DMS153 treated with DMSO at 0.1 percent for 48 hours (cell line): ENCODE data around the gene IL1RAPL1.

Source experiments
- DNase-seq: peaks from one replicate; lab custom pipeline; 2025; ENCODE audit not compliant: unreplicated experiment; lab: John Stamatoyannopoulos, UW

Gene IL1RAPL1

GRCh38 chrX:29491659-29492058 is 904.4 kb downstream of the IL1RAPL1 start:
- no peak for DNase-seq

DNA sequence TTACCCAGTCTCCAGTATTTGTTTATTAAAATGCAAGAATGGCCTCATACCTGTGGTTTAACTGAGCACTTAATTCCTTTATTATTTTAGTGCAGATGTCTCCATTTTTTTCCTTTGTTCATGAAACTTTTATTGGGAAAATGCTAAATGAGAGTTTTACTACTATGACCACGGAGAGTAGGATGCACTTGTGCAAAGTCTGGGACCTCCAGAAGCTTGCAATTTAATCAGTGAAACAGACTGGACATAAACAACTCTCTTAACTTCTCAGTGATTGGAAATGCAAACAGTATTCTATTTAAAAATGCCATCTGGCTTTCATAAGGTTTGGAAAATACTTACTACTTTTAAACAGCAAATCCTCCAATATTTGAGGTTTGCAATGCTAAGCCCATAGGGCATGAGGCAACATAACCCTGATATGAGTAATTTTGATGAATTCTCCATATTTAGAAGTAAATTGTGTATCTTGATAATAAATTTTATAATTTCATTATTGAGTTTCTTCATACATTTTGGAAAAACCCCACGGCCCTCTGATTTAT is 909.5 kb downstream of the IL1RAPL1 start:
- DNase-seq, result no peak

DNA sequence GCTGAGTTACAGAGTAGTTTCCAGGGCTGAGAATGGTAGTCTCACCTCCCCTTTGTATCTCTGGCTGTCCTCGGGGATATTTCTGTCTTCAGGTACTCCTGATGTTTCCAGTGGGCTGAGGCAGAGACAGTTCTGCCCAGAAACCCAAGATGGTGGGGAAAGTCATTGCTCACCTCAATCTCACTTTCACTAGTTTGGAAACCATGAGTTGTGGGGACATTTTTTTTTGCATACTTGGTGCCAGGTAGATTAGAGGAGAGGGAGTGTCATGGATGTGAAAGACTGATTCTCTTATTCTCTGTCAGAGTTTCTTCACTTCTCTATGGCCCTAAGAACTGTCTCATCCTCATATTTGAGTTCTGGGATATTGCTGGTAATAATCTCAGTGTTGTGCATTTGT is 919.5 kb downstream of the IL1RAPL1 start:
- no peak for DNase-seq

DNA sequence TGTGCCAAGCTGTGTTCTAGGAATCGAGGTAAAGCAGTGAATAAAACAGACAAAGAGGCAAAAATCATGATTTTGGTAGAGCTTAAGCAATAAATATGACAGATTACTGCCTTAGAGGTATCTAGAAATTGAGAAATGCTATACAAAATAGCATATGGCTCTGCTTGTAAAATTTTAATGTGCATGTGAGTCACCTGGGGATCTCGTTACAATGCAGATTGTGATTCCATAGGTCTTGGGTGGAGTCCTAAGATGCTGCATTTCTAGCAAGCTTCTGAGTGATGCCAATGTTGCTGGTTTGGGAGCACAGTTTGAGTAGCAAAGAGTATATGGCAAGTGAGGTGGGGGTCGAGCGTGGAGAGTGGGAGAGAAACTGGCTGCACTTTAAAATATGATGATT is 930.9 kb downstream of the IL1RAPL1 start:
- no peak for DNase-seq

GRCh38 chrX:29528281-29528680 is 941.0 kb downstream of the IL1RAPL1 start:
- DNase-seq, result no peak

- no peak for DNase-seq
Measured at GRCh38 chrX:29530501-29530900, 943.3 kb downstream of the IL1RAPL1 start.

DNA sequence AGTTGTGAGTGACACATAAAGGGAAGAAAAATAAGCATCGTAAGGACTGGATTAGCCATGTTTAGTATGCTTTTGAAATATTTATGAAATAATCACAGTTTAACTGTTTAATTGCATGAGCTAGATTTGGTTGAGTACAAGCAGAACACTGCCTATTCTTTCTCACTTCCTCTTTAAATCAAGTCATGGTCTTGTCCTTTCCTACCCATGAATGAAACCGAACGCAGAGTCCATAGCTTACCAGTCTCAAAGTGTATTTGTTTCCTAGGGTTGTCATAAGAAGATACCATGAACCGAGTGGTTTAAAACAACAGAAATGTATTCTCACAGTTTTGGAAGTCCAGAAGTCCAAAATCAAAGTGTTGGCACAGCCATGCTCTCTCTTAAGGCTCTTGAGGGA is 944.1 kb downstream of the IL1RAPL1 start:
- no peak for DNase-seq

- DNase-seq, result no peak
Measured at GRCh38 chrX:29535212-29536162, 948.2 kb downstream of the IL1RAPL1 start.

DNA sequence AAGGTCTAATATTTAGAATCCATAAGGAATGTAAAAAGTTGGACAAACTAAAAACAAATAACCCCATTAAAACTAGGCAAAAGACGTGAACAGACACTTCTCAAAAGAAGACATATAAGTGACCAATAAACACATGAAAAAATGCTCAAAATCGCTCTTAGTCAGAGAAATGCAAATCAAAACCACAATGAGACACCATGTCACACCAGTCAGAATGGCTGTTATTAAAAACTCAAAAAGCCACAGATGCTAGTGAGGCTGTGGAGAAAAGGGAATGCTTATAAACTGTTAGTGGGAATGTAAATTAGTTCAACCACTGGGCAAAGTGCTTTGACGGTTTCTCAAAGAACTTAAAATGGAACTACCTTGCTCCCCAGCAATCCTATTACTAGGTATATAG is 953.8 kb downstream of the IL1RAPL1 start:
- no peak for DNase-seq

DNA sequence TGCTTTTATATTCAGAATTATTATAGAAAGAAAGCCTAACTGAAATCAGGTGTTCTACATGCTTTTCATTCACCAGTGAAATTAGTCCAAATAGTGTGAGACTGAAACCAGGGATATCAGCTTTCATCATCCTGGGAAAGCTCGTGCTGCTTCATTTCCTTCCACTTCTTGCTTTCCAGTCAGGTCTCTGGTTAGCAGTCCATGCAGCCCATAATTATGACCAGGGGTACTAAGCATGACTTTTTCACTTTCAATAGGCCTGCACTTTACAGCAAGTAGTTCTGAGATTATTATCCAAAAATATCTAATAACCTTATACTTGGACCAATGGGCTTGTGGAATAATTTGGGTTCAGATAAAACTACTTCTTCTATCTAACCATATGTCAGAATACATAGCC is 954.9 kb downstream of the IL1RAPL1 start:
- no peak for DNase-seq

GRCh38 chrX:29545878-29546277 is 958.6 kb downstream of the IL1RAPL1 start:
- DNase-seq, result no peak

- no peak for DNase-seq
Measured at GRCh38 chrX:29547877-29548276, 960.6 kb downstream of the IL1RAPL1 start.

- DNase-seq, result no peak
Measured at GRCh38 chrX:29553542-29553941, 966.3 kb downstream of the IL1RAPL1 start.

- no peak for DNase-seq
Measured at GRCh38 chrX:29555465-29556091, 968.3 kb downstream of the IL1RAPL1 start.

- DNase-seq, result no peak
Measured at GRCh38 chrX:29560065-29560464, 972.8 kb downstream of the IL1RAPL1 start.

- no peak for DNase-seq
Measured at GRCh38 chrX:29561417-29561816, 974.2 kb downstream of the IL1RAPL1 start.

- no peak for DNase-seq
Measured at GRCh38 chrX:29580560-29580959, 993.3 kb downstream of the IL1RAPL1 start.

GRCh38 chrX:29581223-29581622 is 994.0 kb downstream of the IL1RAPL1 start:
- no peak for DNase-seq

DNA sequence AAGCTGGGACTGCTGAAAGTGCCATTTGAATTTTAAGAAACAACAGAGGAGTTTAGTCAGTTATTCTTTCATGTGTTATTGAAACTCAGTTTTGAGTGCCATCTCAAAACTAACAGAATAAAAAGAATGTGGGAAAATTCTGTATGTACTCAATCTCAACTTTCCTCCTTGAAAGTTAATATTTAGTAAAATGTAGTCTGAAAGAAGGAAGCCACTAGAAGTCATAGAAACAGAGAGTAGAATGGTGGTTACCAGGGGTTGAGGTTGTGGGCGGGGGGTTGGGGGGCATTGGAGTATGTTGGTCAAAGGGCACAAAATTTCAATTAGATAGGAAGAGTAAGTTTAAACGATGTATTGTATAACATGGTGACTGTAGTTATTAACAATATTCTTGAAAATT is 999.9 kb downstream of the IL1RAPL1 start:
- no peak for DNase-seq

DNA sequence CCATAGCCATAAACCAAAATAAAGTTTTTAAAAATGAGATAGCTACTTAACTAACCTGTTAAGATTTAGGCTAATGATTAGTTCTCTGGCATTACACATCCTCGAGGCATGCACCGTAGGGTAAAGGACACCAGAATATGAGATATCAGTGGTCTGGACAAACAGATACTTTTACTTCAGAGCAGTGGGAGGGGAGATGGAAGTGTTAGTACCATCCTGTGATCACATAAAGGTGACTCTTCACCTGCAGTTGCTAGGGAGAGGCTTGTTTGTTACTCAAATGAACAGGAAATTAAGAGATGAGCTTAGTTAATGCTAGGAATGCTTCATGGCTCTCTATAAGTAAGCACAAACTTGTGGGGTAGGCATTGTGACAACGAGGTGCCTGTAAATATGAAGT is 1003.7 kb downstream of the IL1RAPL1 start:
- DNase-seq, result no peak

DNA sequence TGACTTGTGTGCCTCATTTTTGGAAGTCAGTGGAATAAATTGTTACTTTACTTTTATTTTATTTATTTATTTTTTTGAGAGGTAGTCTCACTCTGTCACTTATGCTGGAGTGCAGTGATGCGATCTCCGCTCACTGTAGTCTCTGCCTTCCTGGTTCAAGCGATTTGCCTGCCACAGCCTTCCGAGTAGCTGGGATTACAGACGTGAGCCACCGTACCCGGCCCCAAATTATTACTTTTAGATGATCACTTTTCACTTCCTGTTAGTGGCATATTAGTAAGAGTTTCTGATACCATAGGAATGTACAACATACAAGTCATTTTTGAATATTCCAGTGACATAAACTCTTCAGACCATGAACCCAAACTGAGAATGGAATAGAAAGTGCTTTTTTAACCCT is 1017.1 kb downstream of the IL1RAPL1 start:
- no peak for DNase-seq

GRCh38 chrX:29617276-29617675 is 1030.0 kb downstream of the IL1RAPL1 start:
- no peak for DNase-seq
